ENCODE data around the gene WWC1.
"Not testable (repeated sequence)": the region's sequence is repeated elsewhere in the genome, so short reads cannot be mapped to it uniquely, and the experiment has no call there.

Gene WWC1

GRCh38 chr5:168339109-168339771 lies 47.8 kb downstream of the WWC1 start:
- no peak overlapping the region for H3K4me3 ChIP-seq (ENCODE audit: low read depth, low read length)
- in situ Hi-C loops (cut with HindIII; ENCODE audit: low sequenced_read_pairs) = no loop called here
- no peak for TF ChIP-seq CTCF (IDR thresholded peaks at IDR 0.05; ENCODE audit: low read depth, low read length)
- DNase-seq (ENCODE audit: low read depth, low spot score) = no peak

- in situ Hi-C loops (cut with HindIII; ENCODE audit: low sequenced_read_pairs); H3K4me3 ChIP-seq (ENCODE audit: low read depth, low read length); DNase-seq (ENCODE audit: low read depth, low spot score): not testable (repeated sequence)
Measured at GRCh38 chr5:168339772-168340140, 48.3 kb downstream of the WWC1 start.

- no peak overlapping the region for H3K4me3 ChIP-seq (ENCODE audit: low read depth, low read length)
- in situ Hi-C loops (cut with HindIII; ENCODE audit: low sequenced_read_pairs) = no loop called here
- TF ChIP-seq CTCF (IDR thresholded peaks at IDR 0.05; ENCODE audit: low read depth, low read length) = no peak
- no peak for DNase-seq (ENCODE audit: low read depth, low spot score)
Measured at GRCh38 chr5:168340487-168340886, 49.0 kb downstream of the WWC1 start.

- no peak for TF ChIP-seq CTCF (IDR thresholded peaks at IDR 0.05; ENCODE audit: low read depth, low read length)
- no peak for DNase-seq (ENCODE audit: low read depth, low spot score)
- H3K4me3 ChIP-seq (ENCODE audit: low read depth, low read length) = no peak overlapping the region
- in situ Hi-C loops (cut with HindIII; ENCODE audit: low sequenced_read_pairs) = no loop called here
Measured at GRCh38 chr5:168341178-168341577, 49.7 kb downstream of the WWC1 start.

GRCh38 chr5:168342151-168342825 lies 50.8 kb downstream of the WWC1 start:
- in situ Hi-C loops (cut with HindIII; ENCODE audit: low sequenced_read_pairs) = no loop called here
- no peak for TF ChIP-seq CTCF (IDR thresholded peaks at IDR 0.05; ENCODE audit: low read depth, low read length)
- H3K4me3 ChIP-seq (ENCODE audit: low read depth, low read length) = no peak overlapping the region
- peak; percentile 51 for DNase-seq (ENCODE audit: low read depth, low spot score)

- TF ChIP-seq CTCF (IDR thresholded peaks at IDR 0.05; ENCODE audit: low read depth, low read length) = no peak
- in situ Hi-C loops (cut with HindIII; ENCODE audit: low sequenced_read_pairs) = no loop called here
- DNase-seq (ENCODE audit: low read depth, low spot score) = no peak
- H3K4me3 ChIP-seq (ENCODE audit: low read depth, low read length) = no peak overlapping the region
Measured at GRCh38 chr5:168342985-168343384, 51.5 kb downstream of the WWC1 start.

- TF ChIP-seq CTCF (IDR thresholded peaks at IDR 0.05; ENCODE audit: low read depth, low read length) = no peak
- in situ Hi-C loops (cut with HindIII; ENCODE audit: low sequenced_read_pairs) = no loop called here
- no peak for DNase-seq (ENCODE audit: low read depth, low spot score)
- H3K4me3 ChIP-seq (ENCODE audit: low read depth, low read length) = no peak overlapping the region
Measured at GRCh38 chr5:168346417-168346816, 55.0 kb downstream of the WWC1 start.

Measured in astrocyte of the spinal cord (primary cell).